HepG2 (cell line): ENCODE results near the gene DCP1B. TPM values are rescaled to one million over a fixed set of nuclear protein-coding genes. Genes with fewer than 3 reads are reported as not detected.
A peak's percentile ranks its signal among the peaks of the same experiment; 100 is the strongest.

Experiments used
- ATAC-seq: fragments of 200-7000 bp; cut with Tn5 transposase; 3 replicates; pipeline ENCODE4 v1.9.1; 2020; ENCODE audit warnings: mild to moderate bottlenecking, moderate library complexity
- BruUV-seq: library from RNA; stranded (reverse); fragments of 400-500 nt; replicated peaks from 2 replicates; lab custom pipeline; 2021; lab: Mats Ljungman, UMichigan
- CTCF ChIA-PET: fragments of 300-600 bp; formaldehyde crosslinking; extraction: SDS; loops from one replicate; lab custom pipeline; 2021; ENCODE audit warnings: low total read pairs, inconsistent platforms, low intra/inter-chr PET ratio; lab: Yijun Ruan, JAX
- POLR2A ChIA-PET: fragments of 350-600 bp; sonication (Branson Sonifier 250); formaldehyde crosslinking; loops from one replicate; lab custom pipeline; 2020; ENCODE audit warnings: antibody characterized with exemption, inconsistent platforms; lab: Yijun Ruan, JAX
- DNase-seq: peaks from one replicate; pipeline ENCODE4 v3.0.0-alpha.2; 2015; ENCODE audit warnings: low spot score
- FAIRE-seq: peaks from 3 replicates; lab custom pipeline; 2011; peaks lifted over from hg19 to GRCh38; lab: Jason Lieb, UNC
- H2AFZ ChIP-seq: one replicate; pipeline ENCODE4 v1.6.1; 2011; ENCODE audit warnings: low read length, inconsistent platforms
- H3K27ac ChIP-seq: fragments of 300-600 bp; 3 replicates; pipeline ENCODE4 v1.8.0; 2011; ENCODE audit warnings: mixed run types, mild to moderate bottlenecking, mixed read lengths, low read length, inconsistent platforms; ENCODE audit not compliant: insufficient read depth; ENCODE audit errors: extremely low read length
- H3K27me3 ChIP-seq, 2 experiments: fragments of 200-600 bp in 1 of 2; 2 replicates in 1 of 2; 3 replicates in 1 of 2; pipeline versions ENCODE4 v1.6.0 to v1.8.0; 2011; ENCODE audit warnings: low read length in 2 of 2, mild to moderate bottlenecking in 2 of 2, moderate library complexity in 2 of 2, inconsistent platforms in 1 of 2; ENCODE audit not compliant: insufficient read depth in 2 of 2, control insufficient read depth in 1 of 2
- H3K36me3 ChIP-seq, 2 experiments: fragments of 200-600 bp in 1 of 2; replicated peaks in 1 of 2; 2 replicates in 1 of 2; 3 replicates in 1 of 2; pipeline versions ENCODE4 v1.5.1 to v1.8.0; 2011; ENCODE audit warnings: low read length in 2 of 2, inconsistent platforms in 1 of 2; ENCODE audit not compliant: insufficient read depth in 2 of 2, control insufficient read depth in 1 of 2
- H3K4me1 ChIP-seq: 2 replicates; pipeline ENCODE4 v1.5.1; 2012; ENCODE audit warnings: low read length, inconsistent platforms; ENCODE audit not compliant: insufficient read depth
- H3K4me2 ChIP-seq: 2 replicates; pipeline ENCODE4 v1.6.0; 2011; ENCODE audit warnings: low read depth, low read length, inconsistent platforms
- H3K4me3 ChIP-seq, 3 experiments: fragments of 200-600 bp in 1 of 3; sonication (generic), shearing (Covaris generic) in 1 of 3; replicated peaks in 1 of 3; 2 replicates each; pipeline ENCODE4 v1.5.1; 2011 to 2016; ENCODE audit warnings: low read length in 3 of 3, inconsistent platforms in 2 of 3, low read depth in 2 of 3, mild to moderate bottlenecking in 2 of 3, control low read depth in 1 of 3, mixed read lengths in 1 of 3; ENCODE audit not compliant: insufficient read depth in 1 of 3
- H3K79me2 ChIP-seq: one replicate; pipeline ENCODE4 v1.6.1; 2011; ENCODE audit warnings: low read length, inconsistent platforms; ENCODE audit not compliant: insufficient read depth
- H3K9ac ChIP-seq: 2 replicates; pipeline ENCODE4 v1.6.0; 2011; ENCODE audit warnings: mild to moderate bottlenecking, low read depth, low read length, inconsistent platforms; ENCODE audit not compliant: insufficient read depth
- H3K9me3 ChIP-seq: 2 replicates; pipeline ENCODE4 v1.5.1; 2012; ENCODE audit warnings: mild to moderate bottlenecking, low read length
- H4K20me1 ChIP-seq: 2 replicates; pipeline ENCODE4 v1.6.0; 2011; ENCODE audit warnings: inconsistent platforms, mild to moderate bottlenecking, low read length, moderate library complexity; ENCODE audit not compliant: insufficient read depth
- ADNP ChIP-seq: sonication (generic); formaldehyde crosslinking; IDR thresholded peaks from 2 replicates; pipeline ENCODE4 v1.4.0; 2020; ENCODE audit warnings: missing genetic modification reagents
- ARNTL ChIP-seq: sonication (generic); formaldehyde crosslinking; IDR thresholded peaks from 2 replicates; pipeline ENCODE4 v1.4.0; 2020; ENCODE audit warnings: mild to moderate bottlenecking, missing genetic modification reagents
- ATAD3A ChIP-seq: sonication (generic); formaldehyde crosslinking; IDR thresholded peaks from 2 replicates; pipeline ENCODE4 v1.4.0; 2020; ENCODE audit warnings: missing genetic modification reagents
- KAT7 ChIP-seq: IDR thresholded peaks from 2 replicates; pipeline ENCODE4 v1.6.1; 2018; ENCODE audit warnings: borderline replicate concordance, missing compliant biosample characterization
- KLF12 ChIP-seq: sonication (generic); formaldehyde crosslinking; IDR thresholded peaks from 2 replicates; pipeline ENCODE4 v1.4.0; 2020; ENCODE audit warnings: missing genetic modification reagents, borderline replicate concordance
- MIXL1 ChIP-seq: IDR thresholded peaks from 2 replicates; pipeline ENCODE4 v1.6.1; 2016
- POLR2G ChIP-seq: fragments of 200-400 bp; formaldehyde crosslinking; IDR thresholded peaks from 2 replicates; pipeline ENCODE4 v1.6.1; 2018; ENCODE audit warnings: mild to moderate bottlenecking, low read depth, low read length, moderate library complexity
- RBAK ChIP-seq: sonication (generic); formaldehyde crosslinking; IDR thresholded peaks from 2 replicates; pipeline ENCODE4 v1.5.1; 2020; ENCODE audit warnings: mild to moderate bottlenecking, missing genetic modification reagents
- SAFB2 ChIP-seq: sonication (generic); formaldehyde crosslinking; IDR thresholded peaks from 2 replicates; pipeline ENCODE4 v1.5.1; 2020; ENCODE audit warnings: missing genetic modification reagents, low read depth, mild to moderate bottlenecking, borderline replicate concordance
- SIX4 ChIP-seq: sonication (generic); formaldehyde crosslinking; IDR thresholded peaks from 2 replicates; pipeline ENCODE4 v1.4.0; 2020; ENCODE audit warnings: missing genetic modification reagents
- ZMAT3 ChIP-seq: sonication (generic); formaldehyde crosslinking; conservative IDR thresholded peaks from 2 replicates; pipeline ENCODE4 v1.7.0; 2021; ENCODE audit warnings: missing genetic modification reagents
- ZNF124 ChIP-seq: sonication (generic); formaldehyde crosslinking; IDR thresholded peaks from 2 replicates; pipeline ENCODE4 v1.4.0; 2020; ENCODE audit warnings: missing genetic modification reagents
- ZNF281 ChIP-seq: sonication (generic); formaldehyde crosslinking; IDR thresholded peaks from 2 replicates; pipeline ENCODE4 v1.4.0; 2020; ENCODE audit warnings: missing genetic modification reagents, borderline replicate concordance
- WGBS: methylation state at CpG from one replicate; pipeline ENCODE4 v1.1.6; 2017; ENCODE audit warnings: low lambda C conversion rate; 5-methylcytosine and 5-hydroxymethylcytosine counted together
- in situ Hi-C: cut with HindIII; loops from 2 replicates; pipeline ENCODE4 v1.10.0; 2017; ENCODE audit warnings: low pct_unique_long_range_greater_than_20kb; ENCODE audit not compliant: extremely low pct_ligation_motif_present
- intact Hi-C: fragments of 100-400 bp; cut with micrococcal nuclease; formaldehyde crosslinking; loops from one replicate; pipeline ENCODE4 v1.10.0; 2022; ENCODE audit not compliant: unreplicated experiment
- polyA plus RNA-seq, 8 experiments: library from polyadenylated mRNA; depleted of rRNA in 3 of 8; stranded (reverse) in 7 of 8; unstranded in 1 of 8; fragments of >200 nt; fragmentation: Illumina TruSeq in 4 of 8; extraction: Trizol in 4 of 8; gene quantifications; 2 replicates each; pipeline versions ENCODE4 v1.2.1 to v1.2.3, GENCODE V29; 2011 to 2016; ENCODE audit warnings: low read depth in 4 of 8, missing spikeins in 1 of 8, mixed read lengths in 1 of 8; ENCODE audit not compliant: insufficient read depth in 1 of 8
- total RNA-seq, 5 experiments: library from RNA; depleted of rRNA; stranded (reverse); fragments of >200 nt; fragmentation: Illumina TruSeq; extraction: Trizol; gene quantifications; 2 replicates each; pipeline ENCODE4 v1.2.3, GENCODE V29; 2016; ENCODE audit warnings: low read depth in 1 of 5
- TF ChIP-seq, protein P1 (sequence below): fragments of 450-650 bp; IDR thresholded peaks from 2 replicates; pipeline ENCODE4 v1.6.1; 2016

The DCP1B gene
- total and polyA plus RNA-seq, 2 of the 13 experiments (the other 11 are each of a cell fraction or from before 2014, with no cell fraction given), result 11.4 to 27.2 TPM

DNA sequence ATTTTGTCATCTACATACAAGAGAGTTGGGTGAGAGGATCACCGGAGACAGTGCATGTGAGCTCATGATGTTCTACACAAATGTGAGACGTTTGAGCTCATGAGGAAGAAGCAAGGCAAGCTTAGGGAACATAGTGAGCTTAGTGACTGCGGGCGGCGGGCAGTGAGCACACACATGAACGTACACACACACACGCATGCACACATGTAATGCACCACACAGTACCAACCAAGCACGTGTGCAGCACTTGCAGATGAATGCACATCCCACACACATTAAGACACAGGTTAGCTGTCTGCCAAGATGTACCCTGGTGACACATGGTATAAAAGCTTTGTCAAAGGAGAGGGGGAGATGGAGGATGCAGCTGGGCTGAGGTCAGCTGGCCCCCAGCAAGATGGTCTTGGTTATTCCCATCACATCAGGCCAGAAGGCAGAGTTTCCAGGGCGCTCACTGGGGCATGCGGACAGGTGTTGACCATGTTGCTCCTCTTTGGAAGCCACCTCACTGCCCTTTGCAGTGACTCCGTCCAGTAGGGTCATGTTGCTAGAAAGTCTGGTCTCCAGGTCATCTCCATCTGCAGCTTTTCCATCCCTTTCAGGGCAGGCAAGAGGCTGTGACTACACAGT, 77.1 kb downstream of the DCP1B start:
- 58% methylated on average over 8 of the region's 11 CpGs for WGBS

GRCh38 chr12:1926251-1926657, 78.0 kb downstream of the DCP1B start:
- Histone ChIP-seq H3K9ac (no peak overlapping the region), H3K4me2 (no peak overlapping the region), H3K27me3 (peaks cover 3 to 42% of the 10 kb centered on the region in 2 experiments; a peak in 4 of 5 replicates), H3K27ac (no peak overlapping the region), H2AFZ (no peak overlapping the region), H3K4me1 (no peaks in the 10 kb centered on the region; the same call in 1 of the 2 replicates), H3K4me3 (no peak overlapping the region), H3K36me3 (no peaks in the 10 kb centered on the region), H3K79me2 (no peaks in the 10 kb centered on the region), H3K9me3 (no peaks in the 10 kb centered on the region), H4K20me1 (no peaks in the 10 kb centered on the region)
- ATAC-seq (no peak), FAIRE-seq (no peak), DNase-seq (no peak)
- BruUV-seq, result no TSS peak
- in situ Hi-C loops, result no loop called here
- WGBS, result 53% methylated on average over 6 of the region's 7 CpGs
- POLR2A ChIA-PET, result no interaction called here
- CTCF ChIA-PET, result no interaction called here
- intact Hi-C loops, result no loop called here
- TF ChIP-seq MIXL1 (CRISPR knock-in tag) (no peak), KAT7 (no peak), SIX4 (CRISPR knock-in tag) (no peak), ZMAT3 (CRISPR knock-in tag) (no peak), ARNTL (CRISPR knock-in tag) (no peak), POLR2G (no peak), ZNF281 (CRISPR knock-in tag) (no peak), KLF12 (CRISPR knock-in tag) (no peak), ATAD3A (CRISPR knock-in tag) (no peak), SAFB2 (no peak), ADNP (CRISPR knock-in tag) (no peak)

More for the DNA sequence above, 77.1 kb downstream of the DCP1B start:
- no peak overlapping the region for H3K4me3 ChIP-seq
- in situ Hi-C loops (no loop called here), intact Hi-C loops (no loop called here)
- H3K4me2 ChIP-seq, result no peak overlapping the region
- ATAC-seq, result no peak
- no peaks in the 10 kb centered on the region for H3K36me3 ChIP-seq
- no TSS peak for BruUV-seq
- H3K4me1 ChIP-seq, result no peaks in the 10 kb centered on the region; the same call in 1 of the 2 replicates
- ChIA-PET CTCF (no interaction called here), POLR2A (no interaction called here)
- no peaks in the 10 kb centered on the region for H3K9me3 ChIP-seq
- DNase-seq, result no peak
- no peak overlapping the region for H2AFZ ChIP-seq
- FAIRE-seq, result no peak
- TF ChIP-seq, protein P1, sequence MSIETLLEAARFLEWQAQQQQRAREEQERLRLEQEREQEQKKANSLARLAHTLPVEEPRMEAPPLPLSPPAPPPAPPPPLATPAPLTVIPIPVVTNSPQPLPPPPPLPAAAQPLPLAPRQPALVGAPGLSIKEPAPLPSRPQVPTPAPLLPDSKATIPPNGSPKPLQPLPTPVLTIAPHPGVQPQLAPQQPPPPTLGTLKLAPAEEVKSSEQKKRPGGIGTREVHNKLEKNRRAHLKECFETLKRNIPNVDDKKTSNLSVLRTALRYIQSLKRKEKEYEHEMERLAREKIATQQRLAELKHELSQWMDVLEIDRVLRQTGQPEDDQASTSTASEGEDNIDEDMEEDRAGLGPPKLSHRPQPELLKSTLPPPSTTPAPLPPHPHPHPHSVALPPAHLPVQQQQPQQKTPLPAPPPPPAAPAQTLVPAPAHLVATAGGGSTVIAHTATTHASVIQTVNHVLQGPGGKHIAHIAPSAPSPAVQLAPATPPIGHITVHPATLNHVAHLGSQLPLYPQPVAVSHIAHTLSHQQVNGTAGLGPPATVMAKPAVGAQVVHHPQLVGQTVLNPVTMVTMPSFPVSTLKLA, result peak; percentile 87
- TF ChIP-seq ZNF124 (CRISPR knock-in tag) (no peak), RBAK (CRISPR knock-in tag) (no peak)
- no peaks in the 10 kb centered on the region for H4K20me1 ChIP-seq
- H3K9ac ChIP-seq, result no peak overlapping the region
- H3K27ac ChIP-seq, result no peak overlapping the region
- H3K79me2 ChIP-seq, result no peaks in the 10 kb centered on the region
- H3K27me3 ChIP-seq, result peaks cover 3 to 42% of the 10 kb centered on the region in 2 experiments; a peak in 4 of 5 replicates
